Tibial artery (tissue), 4 donors: Measurements from ENCODE around the gene CEP41.
A peak's percentile ranks its signal among the peaks of the same experiment; 100 is the strongest.

Experiments
- DNase-seq, 2 donors: peaks; one replicate each; pipeline ENCODE4 v3.0.0-alpha.2; 2019
- H3K27ac ChIP-seq, 2 donors: fragments of 200-600 bp; sonication (generic) in 1 of 2; 1 replicate in 1 of 2; 2 replicates in 1 of 2; pipeline ENCODE4 v1.5.1; 2018 to 2019; ENCODE audit warnings: mild to moderate bottlenecking in 1 of 2
- H3K27me3 ChIP-seq, 2 donors: fragments of 200-600 bp; sonication (generic) in 1 of 2; one replicate each; pipeline versions ENCODE4 v1.5.1 to v1.6.0; 2016 to 2019
- H3K36me3 ChIP-seq, 3 donors: fragments of 200-600 bp; sonication (generic) in 2 of 3; one replicate each; pipeline ENCODE4 v1.5.1; 2016 to 2019; ENCODE audit warnings: mild to moderate bottlenecking in 2 of 3
- H3K4me1 ChIP-seq, 4 donors: fragments of 200-600 bp; sonication (generic) in 2 of 4; 1 replicate in 3 of 4; 2 replicates in 1 of 4; pipeline ENCODE4 v1.5.1; 2016 to 2019
- H3K4me3 ChIP-seq, 2 donors: fragments of 200-600 bp; sonication (generic) in 1 of 2; 1 replicate in 1 of 2; 2 replicates in 1 of 2; pipeline ENCODE4 v1.5.1; 2018 to 2019; ENCODE audit warnings: mild to moderate bottlenecking in 2 of 2
- H3K9me3 ChIP-seq, 3 donors: fragments of 200-600 bp; sonication (generic) in 1 of 3; one replicate each; pipeline ENCODE4 v1.5.1; 2016 to 2019
- intact Hi-C: fragments of 100-400 bp; cut with DNase I; formaldehyde crosslinking; loops from one replicate; pipeline ENCODE4 v1.15.0; 2023; ENCODE audit warnings: low total_unique reads
- TF ChIP-seq, protein P1 (sequence below), 2 experiments: fragments of 200-600 bp in 1 of 2; fragments of 450-650 bp in 1 of 2; IDR thresholded peaks; one replicate each; pipeline ENCODE4 v1.5.1; 2017 to 2019; ENCODE audit warnings: antibody characterized with exemption in 2 of 2, mild to moderate bottlenecking in 1 of 2, moderate library complexity in 1 of 2

CEP41 gene

DNA sequence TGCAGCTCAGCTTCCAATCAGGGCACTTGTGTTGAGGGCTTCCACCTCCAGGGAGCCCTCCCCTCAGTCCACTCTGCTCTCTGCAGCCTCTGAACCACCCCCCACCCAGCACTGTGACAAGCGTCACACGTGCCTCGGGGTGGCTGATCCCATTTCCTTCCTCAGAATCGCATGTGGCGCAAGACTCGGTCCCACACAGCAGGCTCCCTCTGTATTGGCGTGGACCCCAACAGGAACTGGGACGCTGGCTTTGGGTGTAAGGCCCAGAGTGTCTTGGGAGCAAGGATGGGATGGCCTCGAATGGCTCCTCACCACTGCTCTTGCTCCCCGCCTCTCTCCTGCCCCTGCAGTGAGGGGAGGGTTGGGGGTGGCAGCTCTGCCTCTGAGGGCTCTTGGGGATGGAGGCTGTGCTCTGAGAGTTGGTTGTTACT, 56.4 kb downstream of the CEP41 start:
- H3K27me3 ChIP-seq = no peaks in the 10 kb centered on the region
- no peak overlapping the region for H3K27ac ChIP-seq
- no peak overlapping the region for H3K4me3 ChIP-seq
- no peaks in the 10 kb centered on the region for H3K9me3 ChIP-seq
- intact Hi-C loops = no loop called here
- TF ChIP-seq, protein P1, sequence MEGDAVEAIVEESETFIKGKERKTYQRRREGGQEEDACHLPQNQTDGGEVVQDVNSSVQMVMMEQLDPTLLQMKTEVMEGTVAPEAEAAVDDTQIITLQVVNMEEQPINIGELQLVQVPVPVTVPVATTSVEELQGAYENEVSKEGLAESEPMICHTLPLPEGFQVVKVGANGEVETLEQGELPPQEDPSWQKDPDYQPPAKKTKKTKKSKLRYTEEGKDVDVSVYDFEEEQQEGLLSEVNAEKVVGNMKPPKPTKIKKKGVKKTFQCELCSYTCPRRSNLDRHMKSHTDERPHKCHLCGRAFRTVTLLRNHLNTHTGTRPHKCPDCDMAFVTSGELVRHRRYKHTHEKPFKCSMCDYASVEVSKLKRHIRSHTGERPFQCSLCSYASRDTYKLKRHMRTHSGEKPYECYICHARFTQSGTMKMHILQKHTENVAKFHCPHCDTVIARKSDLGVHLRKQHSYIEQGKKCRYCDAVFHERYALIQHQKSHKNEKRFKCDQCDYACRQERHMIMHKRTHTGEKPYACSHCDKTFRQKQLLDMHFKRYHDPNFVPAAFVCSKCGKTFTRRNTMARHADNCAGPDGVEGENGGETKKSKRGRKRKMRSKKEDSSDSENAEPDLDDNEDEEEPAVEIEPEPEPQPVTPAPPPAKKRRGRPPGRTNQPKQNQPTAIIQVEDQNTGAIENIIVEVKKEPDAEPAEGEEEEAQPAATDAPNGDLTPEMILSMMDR (IDR thresholded peaks at IDR 0.05) = no peak
- peaks cover 0 to 16% (median 13%) of the 10 kb centered on the region in 4 donors for H3K4me1 ChIP-seq
- DNase-seq = no peak
- no peaks in the 10 kb centered on the region for H3K36me3 ChIP-seq

- no peak overlapping the region for H3K27ac ChIP-seq
- no peak for DNase-seq
- no peaks in the 10 kb centered on the region for H3K36me3 ChIP-seq
- TF ChIP-seq, protein P1 (IDR thresholded peaks at IDR 0.05) = no peak
- intact Hi-C loops = no loop called here
- H3K4me1 ChIP-seq = peaks cover 0 to 18% (median 15%) of the 10 kb centered on the region in 4 donors
- no peaks in the 10 kb centered on the region for H3K27me3 ChIP-seq
- H3K9me3 ChIP-seq = no peaks in the 10 kb centered on the region
- H3K4me3 ChIP-seq = no peak overlapping the region
Measured at GRCh38 chr7:130383187-130383980, 57.4 kb downstream of the CEP41 start.

DNA sequence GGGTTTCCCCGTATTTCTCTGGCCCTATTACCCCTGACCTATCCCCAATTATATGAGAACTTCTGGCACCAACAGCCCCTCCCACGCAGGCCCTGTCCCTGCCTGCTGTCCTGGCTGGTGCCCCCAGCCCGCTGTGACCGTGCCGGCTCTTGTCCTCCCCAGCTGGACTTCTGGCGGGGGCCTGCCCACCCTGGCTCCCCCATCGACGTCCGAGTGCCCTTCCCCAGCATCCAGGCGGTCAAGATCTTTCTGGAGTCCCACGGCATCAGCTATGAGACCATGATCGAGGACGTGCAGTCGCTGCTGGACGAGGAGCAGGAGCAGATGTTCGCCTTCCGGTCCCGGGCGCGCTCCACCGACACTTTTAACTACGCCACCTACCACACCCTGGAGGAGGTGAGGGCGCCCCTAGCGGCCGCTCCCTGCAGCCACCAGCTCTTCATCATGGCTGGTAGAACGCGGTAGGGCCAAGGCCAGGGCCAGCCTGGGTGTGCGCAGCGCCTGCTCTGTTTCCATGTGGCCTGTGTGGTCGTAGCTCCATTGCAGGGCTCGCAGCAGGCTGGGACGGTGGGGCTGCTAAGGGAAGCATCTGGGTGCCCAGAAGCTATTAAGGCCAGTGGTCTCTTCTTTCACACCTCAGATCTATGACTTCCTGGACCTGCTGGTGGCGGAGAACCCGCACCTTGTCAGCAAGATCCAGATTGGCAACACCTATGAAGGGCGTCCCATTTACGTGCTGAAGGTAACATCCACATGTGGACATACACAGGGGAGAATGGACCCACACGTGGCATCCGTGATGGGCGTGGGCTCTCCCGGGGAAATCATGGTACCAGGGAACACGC, 59.1 kb downstream of the CEP41 start:
- H3K4me1 ChIP-seq = peaks cover 0 to 18% (median 15%) of the 10 kb centered on the region in 4 donors
- no peak overlapping the region for H3K4me3 ChIP-seq
- H3K27me3 ChIP-seq = no peaks in the 10 kb centered on the region
- no peaks in the 10 kb centered on the region for H3K36me3 ChIP-seq
- TF ChIP-seq, protein P1 (IDR thresholded peaks at IDR 0.05) = no peak
- peak in 1 of 2 donors; percentile 61 for DNase-seq
- no peaks in the 10 kb centered on the region for H3K9me3 ChIP-seq
- intact Hi-C loops = no loop called here
- no peak overlapping the region for H3K27ac ChIP-seq

DNA sequence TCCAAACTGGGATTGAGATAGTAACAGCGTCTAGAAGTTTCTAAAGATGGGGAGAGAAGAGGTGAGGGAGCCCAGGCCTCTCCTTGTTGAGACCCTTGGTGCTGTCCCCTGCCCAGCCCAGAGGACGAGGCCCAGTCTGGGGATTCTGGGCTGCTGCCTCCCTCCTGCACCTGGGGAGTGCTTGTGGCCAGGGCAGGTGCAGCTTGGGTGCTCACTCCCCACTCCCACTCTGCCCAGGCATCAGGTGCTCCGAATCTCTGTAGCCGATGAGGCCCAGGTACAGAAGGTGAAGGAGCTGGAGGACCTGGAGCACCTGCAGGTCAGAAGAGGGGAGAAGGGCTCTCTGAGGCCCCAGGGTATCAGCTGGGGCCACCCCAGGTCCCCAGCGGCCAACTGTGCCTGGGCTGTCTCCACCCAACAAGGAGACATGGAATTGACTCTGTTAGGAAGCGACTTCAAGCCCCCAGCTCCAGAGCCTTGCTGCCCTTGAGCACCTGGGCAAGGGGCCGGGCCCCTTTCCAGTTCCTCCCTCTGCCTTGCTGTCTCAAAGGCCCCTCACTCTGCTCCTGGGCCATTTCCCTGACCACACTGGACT, 59.9 kb downstream of the CEP41 start:
- no peak overlapping the region for H3K4me3 ChIP-seq
- H3K27ac ChIP-seq = peak overlapping the region in 1 of 2 donors; percentile 58
- H3K36me3 ChIP-seq = no peaks in the 10 kb centered on the region
- intact Hi-C loops = no loop called here
- no peak for DNase-seq
- H3K9me3 ChIP-seq = no peaks in the 10 kb centered on the region
- H3K4me1 ChIP-seq = peaks cover 0 to 18% (median 15%) of the 10 kb centered on the region in 4 donors
- TF ChIP-seq, protein P1 (IDR thresholded peaks at IDR 0.05) = no peak
- no peaks in the 10 kb centered on the region for H3K27me3 ChIP-seq

- H3K9me3 ChIP-seq = no peaks in the 10 kb centered on the region
- peak within 1 kb of the TSS; percentile 58 to 61 for H3K27ac ChIP-seq
Measured at GRCh38 chr7:130379921-130380860, 60.6 kb downstream of the CEP41 start, which contains the start of gene CPA1. Gene CPA1, plus strand, starts transcription at chr7:130380494. Its CDS starts 27 bp downstream, at chr7:130380521.

More at GRCh38 chr7:130379921-130380860, 60.6 kb downstream of the CEP41 start, which contains the start of gene CPA1:
- Histone ChIP-seq H3K36me3 (no peaks in the 10 kb centered on the region), H3K27me3 (no peaks in the 10 kb centered on the region), H3K4me3 (peak within 1 kb of the TSS in 1 of 2 donors; percentile 17), H3K4me1 (peaks cover 0 to 18% (median 15%) of the 10 kb centered on the region in 4 donors)
- no peak for DNase-seq
- intact Hi-C loops = no loop called here
- TF ChIP-seq, protein P1 (IDR thresholded peaks at IDR 0.05) = no peak
